ENCODE data around the gene EPHA4.

The EPHA4 gene

DNA sequence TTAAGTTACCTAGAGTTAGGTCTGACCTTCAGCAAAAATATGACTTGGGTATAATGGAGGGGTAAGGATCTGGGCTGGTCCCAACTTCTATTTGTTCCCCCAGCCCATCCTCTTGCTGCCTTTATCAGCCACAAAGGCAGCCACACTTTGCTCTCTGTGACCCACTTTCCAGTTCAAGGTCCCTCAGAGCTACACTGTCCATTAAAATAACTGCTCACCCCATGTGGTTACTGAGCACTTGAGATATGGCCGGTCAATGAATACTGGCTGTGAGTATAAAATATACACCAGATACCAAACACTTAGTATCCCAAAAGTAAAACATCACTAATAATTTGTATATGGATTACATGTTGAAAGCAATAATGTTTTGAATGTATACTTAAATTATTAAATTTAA, 67.2 kb downstream of the EPHA4 start:
- no peak for DNase-seq (ENCODE audit: low read depth in 2 of 2)

DNA sequence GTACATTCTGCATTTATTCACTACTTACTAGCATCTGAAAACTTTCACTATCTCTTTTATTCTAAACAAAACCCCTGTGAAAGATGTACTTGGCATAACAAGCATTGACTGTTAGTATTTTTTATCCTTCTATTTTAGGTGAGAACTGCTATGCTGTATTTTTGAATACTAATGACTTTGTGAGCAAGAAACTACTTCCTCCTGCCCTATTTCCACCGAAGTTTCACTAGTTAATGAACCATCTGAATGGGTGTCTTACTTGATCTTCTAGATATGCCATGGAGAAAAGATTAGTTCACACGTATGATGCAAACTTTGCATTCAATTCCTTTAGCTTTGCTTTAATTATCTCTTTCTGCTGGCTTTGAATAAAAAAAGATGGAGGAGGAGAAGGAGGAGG, 68.1 kb downstream of the EPHA4 start:
- DNase-seq (ENCODE audit: low read depth in 2 of 2), result no peak

DNA sequence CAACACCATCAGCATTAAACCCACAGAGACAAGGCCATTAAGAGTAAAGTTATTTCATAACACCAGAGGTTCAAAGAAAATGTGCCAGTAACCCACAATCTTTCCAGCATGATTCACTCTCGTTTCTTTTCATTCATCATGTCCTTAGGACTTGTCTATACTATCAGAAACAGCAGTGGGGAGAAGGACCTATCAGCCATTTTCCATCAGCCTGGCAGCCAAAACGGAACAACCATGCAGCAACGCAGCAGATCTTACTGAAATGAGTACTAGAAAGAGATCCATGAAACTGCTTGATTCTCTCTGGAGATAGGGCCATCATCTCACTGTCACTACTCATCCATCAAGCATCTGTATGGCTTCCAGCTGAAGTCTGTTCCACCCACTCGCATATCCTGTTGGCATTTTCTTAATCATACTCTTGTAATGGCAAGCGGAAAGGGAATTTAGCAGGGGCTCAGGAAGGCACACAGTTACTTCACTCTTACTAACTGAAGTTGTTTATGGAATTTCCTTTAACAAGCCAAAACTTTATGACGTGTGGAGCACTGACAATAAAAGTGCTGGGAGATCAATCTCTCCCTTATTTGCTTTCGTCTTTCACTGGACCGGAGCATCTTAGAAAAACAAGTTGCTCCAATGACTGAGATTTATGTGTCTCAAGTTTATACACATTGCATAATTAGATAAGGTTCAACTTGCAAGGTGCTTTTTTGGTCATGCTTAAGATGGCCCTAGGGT, 69.7 kb downstream of the EPHA4 start:
- DNase-seq (ENCODE audit: low read depth in 2 of 2), result peak in 1 of 2 donors; percentile 23

DNA sequence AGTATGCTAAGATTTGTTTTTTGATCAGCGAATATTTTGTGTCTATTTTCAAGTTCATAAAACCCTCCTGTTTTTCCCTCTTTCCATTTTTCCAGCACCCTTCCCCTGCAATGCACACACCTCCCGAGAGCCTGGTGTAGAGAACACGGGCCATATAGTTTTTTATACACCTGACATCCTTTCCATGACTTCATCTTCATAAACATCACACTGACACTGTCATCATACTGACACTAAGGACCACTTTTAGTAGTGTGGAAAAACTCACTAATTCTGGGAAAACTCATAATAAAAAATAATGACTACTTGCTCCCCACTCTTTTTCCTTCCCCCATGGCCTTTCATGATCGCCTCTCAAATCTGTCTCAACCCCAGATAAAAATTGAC, 70.2 kb downstream of the EPHA4 start:
- no peak for DNase-seq (ENCODE audit: low read depth in 2 of 2)

DNA sequence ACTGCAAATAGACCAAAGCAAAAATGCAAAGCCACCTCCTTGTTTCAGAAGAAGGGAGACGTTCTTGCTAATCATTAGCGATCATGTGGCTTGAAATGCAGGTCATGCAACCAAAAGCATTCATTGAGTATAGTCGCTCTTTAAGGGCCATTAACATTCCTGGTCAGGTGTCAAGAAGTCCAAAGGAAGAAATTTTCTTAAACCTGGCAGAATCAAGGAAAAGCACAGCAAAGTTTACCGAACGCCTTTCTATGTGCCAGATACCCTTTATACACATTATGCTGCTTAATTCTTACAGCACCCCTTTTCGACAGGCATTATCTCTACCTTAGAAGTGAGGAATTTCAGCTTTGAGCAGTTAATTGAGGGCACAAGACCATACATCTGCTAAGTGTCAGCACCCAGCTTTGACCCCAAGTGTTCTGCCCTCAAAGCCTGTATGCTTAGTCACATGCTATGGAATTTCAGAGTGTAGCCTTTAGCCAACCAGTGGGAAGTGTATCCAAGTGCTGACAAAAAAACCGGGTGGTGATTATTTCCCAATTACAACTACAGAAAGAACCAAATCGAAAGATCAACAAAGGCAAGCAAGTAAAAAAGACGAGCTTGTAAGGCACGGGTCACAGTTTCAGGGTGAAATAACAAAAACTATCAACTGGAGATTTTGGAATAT, 70.8 kb downstream of the EPHA4 start:
- DNase-seq (ENCODE audit: low read depth in 2 of 2), result no peak

DNA sequence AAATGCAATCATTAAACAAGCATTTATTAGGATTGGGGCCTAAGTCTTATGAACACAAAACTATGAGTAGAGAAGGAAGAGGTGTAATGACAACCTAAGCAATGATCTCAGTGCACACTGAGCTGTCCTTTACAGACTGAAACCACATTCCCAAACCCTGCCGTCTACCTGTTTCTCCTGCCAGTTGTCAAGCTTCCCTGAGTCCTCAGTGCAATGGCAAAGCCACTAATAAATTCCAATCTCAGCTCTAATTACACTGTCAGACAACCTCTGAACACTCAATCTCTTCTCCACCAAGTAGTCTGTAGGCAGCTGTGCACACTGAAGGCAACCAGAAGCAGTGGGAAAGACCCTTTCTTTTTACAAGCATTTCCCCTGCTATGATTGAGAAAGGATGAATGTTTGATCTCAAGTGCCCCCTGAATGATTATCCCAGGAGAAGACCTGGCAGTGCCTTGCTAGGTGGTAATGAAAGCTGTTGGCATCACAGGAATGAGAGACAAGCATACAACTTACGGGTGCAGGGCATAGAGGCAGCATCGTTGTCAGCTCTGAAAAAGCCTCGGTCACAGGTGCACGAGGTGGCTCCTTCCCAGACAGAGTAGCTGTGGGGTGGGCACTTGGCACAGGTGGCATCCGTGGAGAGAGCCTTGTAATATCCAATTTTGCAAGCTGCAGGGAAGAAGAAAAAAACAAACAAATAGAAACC, 71.4 kb downstream of the EPHA4 start:
- no peak for DNase-seq (ENCODE audit: low read depth in 2 of 2)

DNA sequence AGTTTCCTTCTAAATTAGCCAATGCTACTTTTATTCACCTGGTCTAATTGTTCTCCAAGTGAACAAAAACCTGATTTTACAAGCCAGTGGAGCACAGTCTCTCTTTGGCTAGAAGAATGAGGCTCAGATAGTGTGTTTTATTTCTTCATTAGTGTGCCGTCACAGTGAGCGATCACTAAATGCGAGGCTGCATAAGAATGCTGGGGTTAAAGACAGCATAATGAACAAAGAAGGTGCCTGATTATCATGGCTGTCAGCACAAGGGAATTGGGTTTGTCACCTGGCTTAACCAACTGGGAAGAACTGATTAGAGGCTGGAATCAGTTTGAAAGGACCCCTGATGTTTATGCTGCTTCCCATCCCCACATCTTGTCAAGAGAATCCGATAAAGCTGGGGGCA, 76.4 kb downstream of the EPHA4 start:
- DNase-seq (ENCODE audit: low read depth in 2 of 2), result no peak

DNA sequence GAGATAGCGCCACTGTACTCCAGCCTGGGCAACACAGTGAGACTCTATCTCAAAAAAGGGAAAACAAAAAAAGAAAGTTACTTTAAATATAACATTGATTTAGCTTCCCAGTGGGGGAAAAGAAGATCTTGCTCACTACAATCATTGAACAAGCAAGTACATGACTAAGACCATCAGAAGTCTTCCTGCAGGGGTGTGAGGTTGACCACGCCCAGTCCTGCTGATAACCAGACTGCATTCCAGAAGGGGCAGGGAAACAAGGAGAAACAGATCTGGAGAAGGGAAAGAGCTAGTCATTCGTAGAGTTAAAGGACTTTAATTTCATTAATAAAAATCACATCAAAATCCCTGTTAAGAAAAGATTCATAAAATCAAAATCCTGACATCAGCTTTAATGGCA, 77.5 kb downstream of the EPHA4 start:
- DNase-seq (ENCODE audit: low read depth in 2 of 2), result no peak

DNA sequence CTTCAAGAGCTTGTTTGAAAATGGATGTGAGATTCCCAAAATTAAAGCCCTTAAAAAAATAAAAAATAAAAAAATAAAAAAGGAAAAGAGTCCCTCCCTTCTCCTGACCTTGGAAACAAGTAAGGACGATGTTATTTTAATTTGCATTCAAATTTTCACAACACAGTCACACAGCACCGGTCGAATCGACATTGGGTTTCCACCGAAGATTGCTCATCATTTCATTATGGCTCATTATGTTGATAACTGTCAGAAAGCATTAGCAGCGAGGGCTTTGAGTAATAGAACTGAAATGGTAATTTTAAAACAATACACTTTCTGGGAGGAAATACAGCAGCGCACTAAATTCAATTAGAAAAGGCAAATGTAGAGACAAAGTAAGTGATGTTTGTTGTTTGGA, 78.7 kb downstream of the EPHA4 start:
- no peak for DNase-seq (ENCODE audit: low read depth in 2 of 2)

DNA sequence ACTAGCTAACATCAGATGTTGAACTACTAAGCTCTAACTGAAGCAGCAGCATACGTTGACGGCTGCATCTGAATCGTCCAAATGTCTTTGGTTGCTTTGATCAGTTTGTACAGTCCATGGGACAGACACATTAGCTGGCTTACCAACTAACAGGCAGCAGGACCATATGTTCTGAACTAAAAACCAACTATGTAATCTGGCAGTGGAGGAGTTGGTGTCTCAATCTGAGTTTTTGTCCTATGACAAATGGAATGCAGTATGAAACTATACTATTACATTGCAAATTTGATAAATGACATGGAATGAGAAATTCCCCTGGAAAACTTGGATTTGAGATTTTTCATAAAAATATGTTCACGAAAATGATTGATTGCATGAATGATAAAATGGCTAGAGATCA, 79.5 kb downstream of the EPHA4 start:
- no peak for DNase-seq (ENCODE audit: low read depth in 2 of 2)

DNA sequence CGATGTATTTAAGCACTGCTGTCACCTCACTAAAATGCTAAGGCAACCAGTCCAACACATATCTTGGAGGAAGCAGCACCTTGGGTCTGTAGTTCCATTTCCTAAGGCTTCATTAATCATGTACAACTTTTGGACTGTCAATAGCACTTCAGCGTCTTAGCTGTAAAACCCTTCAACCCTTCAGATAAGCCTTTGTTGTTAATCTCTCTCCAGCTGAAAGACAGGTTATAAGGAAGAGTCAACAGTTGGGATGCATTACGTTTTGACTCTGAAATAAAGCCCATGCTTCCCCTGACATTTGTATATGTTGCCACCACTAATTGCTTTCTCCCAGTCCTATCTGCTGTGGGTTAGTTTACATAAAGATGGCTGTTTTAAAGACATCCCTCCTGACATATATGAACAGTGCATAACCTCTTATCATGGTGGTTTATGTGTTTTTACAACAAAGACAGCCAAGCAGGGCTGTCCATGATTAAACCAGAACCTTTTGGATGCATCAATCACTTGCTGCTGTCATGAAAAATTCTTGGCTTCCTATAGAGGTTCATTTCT, 81.5 kb downstream of the EPHA4 start:
- DNase-seq (ENCODE audit: low read depth in 2 of 2), result no peak

DNA sequence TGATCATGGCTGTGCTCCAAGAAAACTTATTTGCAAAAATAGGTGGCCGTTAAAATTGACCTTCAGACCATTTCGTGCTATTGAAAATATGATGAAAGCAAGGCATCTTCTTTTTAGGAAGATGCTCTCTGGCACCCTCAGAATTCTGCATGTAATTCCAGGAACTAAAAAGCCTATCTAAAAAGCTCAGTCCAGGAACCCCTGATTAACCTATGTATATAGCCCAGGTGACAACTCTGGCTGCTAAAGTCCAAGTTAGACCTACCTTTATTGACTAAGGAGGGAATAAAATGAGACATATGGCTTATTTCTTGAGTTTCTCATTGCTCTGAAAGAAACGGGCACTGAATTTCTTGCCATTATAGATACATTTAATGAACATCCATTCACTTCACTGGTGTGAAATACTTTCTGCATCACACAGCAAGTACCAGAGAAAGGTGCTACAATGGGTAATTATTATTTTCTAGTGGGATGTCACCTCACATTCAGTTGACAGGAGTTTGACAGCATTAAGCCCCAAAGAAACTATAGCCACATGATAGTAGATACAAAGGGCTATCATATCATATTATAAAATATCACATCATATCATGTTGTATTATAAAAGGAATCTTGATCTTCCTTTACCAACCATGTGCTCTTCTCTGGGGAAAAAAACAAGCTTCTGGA, 83.8 kb downstream of the EPHA4 start:
- no peak for DNase-seq (ENCODE audit: low read depth in 2 of 2)

DNA sequence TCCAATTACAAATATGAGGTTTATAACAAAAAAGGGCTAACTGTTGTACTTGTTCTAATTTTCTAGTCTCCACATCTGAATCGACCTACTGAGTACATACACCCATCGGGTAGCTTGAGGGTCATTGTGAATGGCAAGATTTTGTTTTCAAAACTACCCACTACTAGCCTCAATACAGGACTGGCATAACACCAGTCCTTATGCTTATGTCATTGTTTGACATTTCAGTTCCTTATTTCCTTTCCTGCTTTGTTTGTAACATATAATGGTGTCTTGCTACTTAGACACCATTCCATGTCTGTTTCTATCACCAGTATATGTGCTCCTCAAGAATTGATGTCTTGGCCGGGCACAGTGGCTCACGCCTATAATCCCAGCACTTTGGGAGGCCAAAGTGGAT, 86.0 kb downstream of the EPHA4 start:
- DNase-seq (ENCODE audit: low read depth in 2 of 2), result no peak

DNA sequence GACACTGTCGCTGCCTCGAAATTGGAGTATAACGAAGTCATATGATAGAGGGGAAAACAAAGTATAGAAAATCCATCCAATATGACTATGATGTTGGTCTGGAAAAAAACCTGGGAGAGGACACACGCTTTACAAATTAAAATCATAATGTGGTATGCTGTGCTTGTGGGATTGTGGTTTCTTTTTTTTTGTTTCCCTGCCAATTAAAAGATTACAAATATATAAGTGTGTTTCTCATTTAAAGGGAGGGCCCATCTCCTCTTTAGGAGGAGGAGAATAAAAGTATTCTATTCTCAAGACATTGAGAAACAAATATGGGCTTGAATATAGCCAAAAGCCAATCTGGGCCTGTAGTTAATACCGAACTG, 86.6 kb downstream of the EPHA4 start:
- no peak for DNase-seq (ENCODE audit: low read depth in 2 of 2)

DNA sequence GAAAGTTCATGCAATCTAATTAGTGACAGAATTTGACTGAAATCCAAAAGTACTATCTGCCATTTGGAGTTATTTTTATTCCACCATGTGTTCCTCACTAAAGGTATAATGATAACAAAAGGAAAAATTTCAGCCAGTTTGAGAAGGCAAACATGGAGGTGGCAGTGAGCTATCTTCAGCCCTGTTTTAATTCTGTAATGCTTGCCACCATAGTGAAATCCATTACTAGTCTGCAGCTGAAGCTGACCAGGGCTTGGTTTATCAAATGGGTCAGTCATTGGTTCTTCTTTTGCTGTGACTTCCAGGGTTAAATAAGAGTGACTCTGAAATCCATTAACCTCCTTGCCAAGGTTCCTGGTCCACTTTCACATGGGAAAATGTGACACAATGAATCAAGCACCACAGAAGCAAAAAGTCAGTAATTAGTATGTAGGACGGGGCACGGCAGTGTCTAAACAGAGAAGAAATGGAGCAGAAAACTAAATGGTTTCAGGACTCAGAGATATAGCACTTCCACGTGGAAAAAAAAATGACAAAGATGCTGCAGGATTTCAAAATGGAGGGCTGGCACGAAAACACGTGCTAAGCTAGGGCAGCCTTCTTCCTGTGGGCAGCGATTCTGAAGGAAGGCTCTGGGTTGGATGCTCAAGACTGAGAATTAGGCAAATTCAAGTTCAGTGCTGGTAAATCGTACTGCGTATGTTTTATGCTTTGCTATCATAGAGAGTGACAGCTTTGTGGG, 87.2 kb downstream of the EPHA4 start:
- DNase-seq (ENCODE audit: low read depth in 2 of 2), result no peak

DNA sequence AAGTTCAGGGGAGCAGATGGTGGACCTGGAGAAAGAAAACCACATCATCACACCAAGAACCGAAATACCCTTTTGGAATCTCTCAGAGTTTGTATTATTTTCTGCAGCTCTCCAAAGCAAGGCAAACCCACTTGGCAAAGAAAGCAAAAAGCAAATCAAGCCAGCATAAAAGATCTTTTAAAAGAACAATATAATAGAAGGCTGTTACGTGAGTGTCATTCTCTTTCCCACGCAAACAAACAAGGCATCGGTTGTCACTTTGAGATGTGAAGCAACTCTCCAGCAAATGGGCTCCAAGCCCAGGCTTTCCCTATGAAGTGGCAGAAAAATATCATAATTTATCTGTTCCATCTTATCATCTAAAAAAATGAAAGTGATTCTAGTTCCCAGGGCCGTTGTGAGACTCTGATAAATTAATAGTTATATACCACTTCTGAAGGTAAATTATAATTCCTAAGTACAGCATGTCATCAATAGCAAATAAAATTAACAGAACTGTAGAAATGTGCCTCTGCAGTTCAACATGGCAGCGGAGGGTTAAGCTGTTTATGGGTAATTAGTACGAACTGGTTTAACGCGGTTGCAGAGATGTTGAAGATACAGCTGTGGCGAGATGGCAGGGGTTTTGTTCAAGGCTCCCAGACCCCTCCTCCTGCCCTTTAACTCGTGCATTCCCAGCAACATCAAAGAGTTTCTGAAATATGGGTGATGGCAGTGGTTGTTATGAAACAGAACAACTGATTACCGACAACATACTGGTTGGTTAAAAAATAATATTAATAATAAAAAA, 89.2 kb downstream of the EPHA4 start:
- no peak for DNase-seq (ENCODE audit: low read depth in 2 of 2)

DNA sequence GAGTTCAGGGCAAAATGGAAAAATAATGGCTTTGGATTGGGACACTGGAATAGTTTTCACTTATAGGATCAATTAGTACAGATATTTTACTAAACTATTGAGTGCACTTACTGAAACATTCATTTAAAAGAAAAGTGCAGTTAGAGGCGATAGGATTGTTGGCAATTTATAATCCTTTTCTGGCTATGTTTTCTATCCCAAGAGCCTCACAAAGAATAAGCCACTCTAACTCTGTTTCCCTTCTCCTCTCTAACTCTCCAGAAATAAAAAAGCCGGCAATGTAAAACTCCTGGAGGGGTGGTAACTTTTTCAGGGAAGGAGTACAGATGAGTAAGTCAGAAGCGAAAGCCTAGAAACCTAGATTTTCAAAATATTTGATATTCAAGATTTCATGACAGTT, 91.3 kb downstream of the EPHA4 start:
- DNase-seq (ENCODE audit: low read depth in 2 of 2), result no peak

DNA sequence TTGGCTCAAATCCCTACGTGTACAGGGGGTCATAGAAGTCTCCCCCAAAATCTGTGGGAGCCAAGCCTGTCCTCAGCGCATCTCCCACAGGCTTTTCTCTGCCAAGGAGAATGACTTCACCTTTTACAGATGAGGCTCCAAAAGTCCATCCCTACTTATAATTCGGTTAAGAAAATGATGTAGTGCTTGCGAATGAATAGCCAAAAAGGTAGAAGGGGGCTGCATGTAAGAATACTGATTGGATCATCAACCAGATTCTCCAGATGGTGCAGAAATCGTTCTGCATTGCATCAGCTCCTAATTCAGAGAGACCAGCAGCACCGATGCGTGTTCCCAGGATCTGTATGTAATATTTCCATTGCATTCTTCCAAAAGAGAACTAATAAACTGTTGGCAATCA, 91.9 kb downstream of the EPHA4 start:
- no peak for DNase-seq (ENCODE audit: low read depth in 2 of 2)

DNA sequence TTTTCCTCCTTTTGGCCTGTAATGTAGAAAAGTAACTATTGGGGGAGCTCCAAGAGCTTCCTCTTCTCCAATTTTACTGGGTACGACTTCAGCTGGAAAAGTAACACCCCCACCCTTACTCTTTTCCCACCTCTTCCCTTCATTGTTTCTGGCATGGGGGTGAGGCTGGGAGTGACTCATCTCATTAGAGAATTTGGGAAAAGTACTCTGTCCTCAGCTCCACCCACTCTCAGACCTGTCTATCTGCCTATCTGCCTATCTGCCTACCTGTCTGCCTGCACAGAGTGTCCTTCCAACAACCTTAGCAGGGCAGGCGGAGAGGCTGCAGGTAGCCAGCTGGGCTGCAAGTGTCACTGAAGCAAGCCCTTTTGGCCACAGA, 93.6 kb downstream of the EPHA4 start:
- DNase-seq (ENCODE audit: low read depth in 2 of 2), result no peak

DNA sequence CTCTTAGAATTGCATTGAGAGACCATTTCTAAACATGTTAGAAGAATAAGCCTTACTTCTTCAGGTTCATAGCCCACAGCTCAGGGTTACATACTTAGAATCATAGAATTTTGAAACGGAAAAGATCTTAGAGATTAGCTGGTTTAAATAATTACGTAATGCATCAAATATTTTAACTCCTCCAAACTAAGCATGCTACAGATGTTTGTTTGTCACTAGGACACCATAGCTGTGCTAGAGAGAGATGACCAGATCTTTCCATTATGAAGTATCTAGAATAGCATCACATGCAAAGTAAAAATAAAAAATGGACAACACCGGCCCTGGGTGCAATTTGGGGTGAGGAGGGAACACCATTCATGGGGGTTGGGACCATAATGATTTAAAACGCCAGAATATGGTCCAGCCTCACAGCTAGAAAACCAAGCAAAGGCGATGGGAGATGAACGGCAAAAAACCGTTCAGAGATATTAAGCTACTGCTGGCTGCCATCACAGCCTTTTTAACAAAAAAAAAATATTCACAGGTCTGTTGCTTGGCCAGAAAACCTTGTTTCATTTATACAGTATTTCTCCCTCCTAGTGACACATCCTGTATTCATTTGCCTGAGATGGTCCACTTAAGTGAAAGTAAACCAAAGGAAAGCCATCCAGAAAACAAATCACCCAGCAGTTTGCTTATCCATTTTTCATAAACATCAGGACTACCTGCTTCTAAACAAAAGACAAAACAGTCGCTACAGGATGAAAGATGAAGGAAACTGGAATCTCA, 94.2 kb downstream of the EPHA4 start:
- DNase-seq (ENCODE audit: low read depth in 2 of 2), result no peak
